IPS-18c (cell line): Measurements from ENCODE around the gene RPF1.
"Not testable (repeated sequence)": the region's sequence is repeated elsewhere in the genome, so short reads cannot be mapped to it uniquely, and the experiment has no call there.

Source experiments
- H3K4me3 ChIP-seq: 2 replicates; pipeline ENCODE4 v1.7.0; 2013; ENCODE audit warnings: low read depth, mild to moderate bottlenecking, low read length, moderate library complexity; ENCODE audit not compliant: insufficient read depth
- H3K9me3 ChIP-seq: one replicate; pipeline ENCODE4 v1.6.1; 2013; ENCODE audit warnings: mild to moderate bottlenecking, low read length, moderate library complexity; ENCODE audit not compliant: control insufficient read depth, insufficient read depth

The RPF1 gene

DNA sequence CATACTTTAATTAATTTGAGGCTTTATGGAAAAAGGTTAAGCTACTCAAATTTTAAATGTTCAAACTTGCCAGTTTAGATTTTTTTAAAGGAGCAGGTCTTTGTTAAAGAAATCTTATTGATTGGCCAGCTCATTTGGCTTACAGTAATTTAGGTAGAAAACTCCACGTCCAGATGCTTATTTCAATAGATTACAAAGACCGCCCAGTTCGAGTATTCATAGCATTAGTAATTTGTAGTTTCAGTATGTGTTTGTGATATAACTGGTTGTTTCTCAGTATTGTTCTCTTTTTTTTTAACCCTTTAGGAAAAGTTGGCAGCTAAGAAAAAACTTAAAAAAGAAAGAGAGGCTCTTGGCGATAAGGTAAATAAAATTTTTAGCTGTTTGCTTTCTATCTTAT, 1.6 kb downstream of the RPF1 start:
- no peak overlapping the region for H3K4me3 ChIP-seq

DNA sequence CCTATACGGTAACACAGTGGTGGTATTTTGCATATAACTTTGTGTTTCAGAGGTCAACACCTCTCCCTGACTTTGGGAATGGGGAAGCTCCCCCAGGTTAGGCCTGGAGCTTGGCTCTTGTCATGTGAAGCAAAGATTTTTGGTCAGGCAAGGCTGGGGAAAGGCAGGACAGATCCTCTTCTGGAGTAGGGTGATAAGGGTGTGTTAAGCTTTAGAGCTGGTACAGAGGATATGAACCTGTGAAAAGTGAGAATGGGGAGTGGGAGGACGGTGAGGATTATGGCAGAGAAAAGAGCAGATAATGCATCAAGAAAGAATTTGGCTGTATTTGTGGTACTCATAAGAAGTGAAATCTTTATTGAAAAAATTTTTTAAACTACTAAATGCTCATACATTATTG, 2.3 kb downstream of the RPF1 start:
- Histone ChIP-seq H3K9me3 (peaks cover 7% of the 10 kb centered on the region), H3K4me3 (no peak overlapping the region)

More for the DNA sequence above, 1.6 kb downstream of the RPF1 start:
- peaks cover 7% of the 10 kb centered on the region for H3K9me3 ChIP-seq

DNA sequence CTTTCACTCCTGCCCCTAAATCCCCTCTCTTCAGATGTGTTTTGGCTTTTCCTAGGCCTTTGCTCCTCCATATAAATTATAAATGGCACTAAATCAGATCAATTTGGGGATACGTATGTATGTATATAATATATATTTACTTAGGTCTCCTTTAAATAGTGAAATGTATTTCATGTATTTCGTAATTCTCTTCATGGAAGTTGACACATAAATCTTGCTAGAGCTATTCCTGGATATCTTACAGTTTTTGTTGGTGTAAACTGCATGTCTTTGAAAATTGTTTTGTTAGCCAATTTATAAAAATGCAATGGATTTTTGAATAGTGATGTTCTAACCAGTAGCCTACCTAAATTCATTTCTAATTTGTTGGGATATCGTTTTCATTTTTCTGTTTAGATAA, 9.0 kb downstream of the RPF1 start:
- no peaks in the 10 kb centered on the region for H3K9me3 ChIP-seq
- H3K4me3 ChIP-seq: no peak overlapping the region

- Histone ChIP-seq H3K9me3 (no peaks in the 10 kb centered on the region), H3K4me3 (no peak overlapping the region)
Measured at GRCh38 chr1:84489766-84490165, 10.7 kb downstream of the RPF1 start.

GRCh38 chr1:84492726-84493125, 13.7 kb downstream of the RPF1 start:
- no peaks in the 10 kb centered on the region for H3K9me3 ChIP-seq
- no peak overlapping the region for H3K4me3 ChIP-seq

- no peaks in the 10 kb centered on the region for H3K9me3 ChIP-seq
- H3K4me3 ChIP-seq: no peak overlapping the region
Measured at GRCh38 chr1:84493747-84494146, 14.7 kb downstream of the RPF1 start.

DNA sequence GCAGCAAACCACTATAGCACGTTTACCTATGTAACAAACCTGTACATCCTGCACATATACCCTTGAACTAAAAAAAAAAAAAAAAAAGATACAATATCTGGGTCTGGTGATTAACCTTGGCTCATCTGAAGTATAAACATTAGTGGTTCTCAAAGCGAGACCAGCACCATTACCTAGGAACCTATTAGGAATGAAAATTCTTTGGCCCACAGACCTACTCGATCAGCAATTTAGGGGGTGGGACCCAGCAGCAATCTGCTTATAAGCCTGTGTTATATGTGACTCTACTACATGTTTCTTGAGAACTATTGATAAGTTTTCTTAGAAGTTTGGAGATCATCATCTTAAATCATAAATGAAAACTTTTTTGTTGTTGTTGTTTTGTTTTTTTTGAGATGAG, 17.4 kb downstream of the RPF1 start:
- Histone ChIP-seq H3K9me3 (no peaks in the 10 kb centered on the region), H3K4me3 (no peak overlapping the region)

GRCh38 chr1:84497631-84498275, 18.7 kb downstream of the RPF1 start:
- Histone ChIP-seq H3K9me3 (no peaks in the 10 kb centered on the region), H3K4me3 (no peak overlapping the region)

DNA sequence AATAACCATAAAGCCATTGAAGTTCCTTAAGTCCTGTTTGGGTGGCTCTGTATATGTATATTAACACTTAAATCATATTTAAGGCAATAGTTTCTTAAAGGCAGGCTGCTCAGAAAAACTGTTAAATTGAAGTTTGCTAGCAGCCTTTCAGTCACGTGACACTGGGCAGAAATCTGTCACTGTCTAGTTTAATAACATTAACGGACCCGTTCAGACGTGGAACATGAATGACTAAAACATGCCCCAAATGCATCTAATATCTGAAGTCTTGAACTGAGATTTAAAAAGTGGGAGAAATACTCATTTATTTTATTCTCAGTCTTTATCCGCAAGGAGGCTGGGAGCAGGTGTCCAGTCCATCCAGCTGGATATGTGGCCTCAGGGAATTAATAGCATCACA, 23.9 kb downstream of the RPF1 start:
- Histone ChIP-seq H3K4me3 (no peak overlapping the region), H3K9me3 (peaks cover 2% of the 10 kb centered on the region)

- Histone ChIP-seq H3K4me3 (peak overlapping the region; percentile 91), H3K9me3 (peaks cover 2% of the 10 kb centered on the region)
Measured at GRCh38 chr1:84504580-84505492, 25.8 kb downstream of the RPF1 start.

DNA sequence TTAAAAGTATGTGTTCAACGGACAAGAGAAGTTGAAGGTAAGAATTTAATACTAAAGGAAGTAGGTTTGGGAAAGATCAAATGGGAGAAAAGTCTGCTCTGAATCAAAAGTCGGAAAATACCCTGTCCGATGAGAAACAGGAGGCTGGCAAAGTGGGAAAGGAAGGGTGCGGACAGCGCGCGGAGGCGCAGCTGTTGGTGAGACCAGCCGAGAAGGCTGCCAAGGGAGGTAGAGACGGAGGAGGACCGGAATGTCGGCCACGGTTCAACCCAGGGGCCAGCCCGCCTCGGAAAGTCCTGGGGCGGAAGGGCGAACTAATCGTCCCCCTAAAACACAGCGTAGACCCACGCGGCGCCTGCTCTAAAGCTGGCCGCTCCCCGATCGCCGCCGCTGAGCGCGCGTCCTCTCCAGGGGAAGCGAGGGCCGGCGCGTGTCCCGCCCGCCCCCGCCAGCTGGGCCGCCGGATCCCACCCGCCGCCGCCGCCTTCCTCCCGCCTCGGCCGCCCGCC, 26.5 kb downstream of the RPF1 start:
- Histone ChIP-seq H3K9me3 (peaks cover 2% of the 10 kb centered on the region), H3K4me3 (peak overlapping the region; percentile 91)

GRCh38 chr1:84506002-84506728, 27.1 kb downstream of the RPF1 start, which contains the start of the genes GNG5 and SPATA1:
GNG5 (minus strand) TSS chr1:84506581; CDS start chr1:84506091, 490 bp downstream.
SPATA1 (plus strand) TSS chr1:84506386; CDS start chr1:84516360, 9,974 bp downstream.
- Histone ChIP-seq H3K9me3 (peaks cover 2% of the 10 kb centered on the region), H3K4me3 (peak within 1 kb of the TSS; percentile 91)

DNA sequence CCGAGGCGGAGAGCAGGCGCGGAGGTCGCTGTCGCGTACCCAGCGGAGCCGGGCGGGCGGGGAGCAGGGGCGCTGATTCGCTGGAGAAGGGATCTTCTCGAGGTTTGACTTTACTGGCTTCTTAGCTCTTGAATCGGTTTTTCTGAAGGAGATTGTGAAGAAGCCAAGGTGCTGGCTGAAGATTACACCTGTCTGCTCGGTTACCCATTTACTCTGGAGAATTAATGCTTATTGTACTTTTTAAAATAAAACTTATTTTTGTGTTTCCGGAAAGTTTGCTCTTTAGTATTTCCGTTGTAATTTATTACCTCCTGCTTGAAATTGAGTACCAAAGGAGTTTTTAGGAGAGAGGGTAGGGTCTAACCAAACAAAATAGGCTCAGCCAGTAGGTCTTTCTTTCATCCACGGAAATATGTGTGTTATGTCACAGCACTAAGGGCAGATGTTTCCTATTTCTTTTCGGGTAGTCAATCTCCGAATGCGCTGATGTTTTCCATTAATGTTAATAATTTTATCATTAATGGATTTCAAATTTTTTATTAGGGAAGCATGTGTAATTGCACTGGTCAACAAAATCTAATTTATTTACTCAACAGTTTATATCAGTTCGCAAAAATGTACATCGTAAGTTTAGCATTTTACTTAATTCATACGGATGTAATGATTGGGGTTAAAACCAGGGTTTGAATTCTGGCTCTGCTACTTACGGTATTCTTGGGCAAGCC, 27.8 kb downstream of the RPF1 start:
- peak overlapping the region; percentile 91 for H3K4me3 ChIP-seq
- H3K9me3 ChIP-seq: peaks cover 2% of the 10 kb centered on the region

DNA sequence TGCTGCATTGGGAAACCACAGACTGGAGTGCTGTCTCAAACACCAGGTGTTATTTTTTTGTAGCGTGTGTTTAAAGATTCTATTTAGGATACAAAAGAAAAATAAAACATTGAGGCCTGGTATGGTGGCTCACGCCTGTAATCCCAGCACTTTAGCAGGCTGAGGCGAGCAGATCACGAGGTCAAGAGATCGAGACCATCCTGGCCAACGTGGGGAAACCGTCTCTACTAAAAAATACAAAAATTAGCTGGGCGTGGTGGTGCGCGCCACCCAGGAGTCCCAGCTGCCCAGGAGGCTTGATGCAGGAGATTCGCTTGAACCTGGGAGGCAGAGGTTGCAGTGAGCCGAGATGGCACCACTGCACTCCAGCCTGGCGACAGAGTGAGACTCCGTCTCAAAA, 28.8 kb downstream of the RPF1 start:
- not testable (repeated sequence) for H3K4me3 ChIP-seq, H3K9me3 ChIP-seq

DNA sequence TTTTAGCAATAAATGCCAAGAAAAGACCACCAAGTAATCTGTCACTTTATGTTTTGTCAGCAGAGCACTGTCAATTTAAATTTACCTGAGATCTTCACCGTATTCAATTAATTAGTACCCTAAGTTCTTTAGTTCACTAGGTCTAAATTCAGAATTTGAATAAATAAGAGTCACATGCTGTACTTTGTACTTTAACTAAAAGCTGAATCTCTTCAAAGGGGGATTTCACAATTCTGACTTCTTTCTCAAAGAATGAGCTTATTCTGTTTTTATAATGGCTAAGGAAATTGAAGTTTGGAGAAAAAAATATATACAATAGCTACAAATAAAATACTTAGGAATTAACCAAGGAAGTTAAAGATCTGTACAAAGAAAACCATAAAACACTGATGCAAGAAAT, 29.4 kb downstream of the RPF1 start:
- H3K4me3 ChIP-seq: no peak overlapping the region
- H3K9me3 ChIP-seq: peaks cover 2% of the 10 kb centered on the region

GRCh38 chr1:84509029-84509428, 30.0 kb downstream of the RPF1 start:
- Histone ChIP-seq H3K9me3 (peaks cover 2% of the 10 kb centered on the region), H3K4me3 (no peak overlapping the region)

DNA sequence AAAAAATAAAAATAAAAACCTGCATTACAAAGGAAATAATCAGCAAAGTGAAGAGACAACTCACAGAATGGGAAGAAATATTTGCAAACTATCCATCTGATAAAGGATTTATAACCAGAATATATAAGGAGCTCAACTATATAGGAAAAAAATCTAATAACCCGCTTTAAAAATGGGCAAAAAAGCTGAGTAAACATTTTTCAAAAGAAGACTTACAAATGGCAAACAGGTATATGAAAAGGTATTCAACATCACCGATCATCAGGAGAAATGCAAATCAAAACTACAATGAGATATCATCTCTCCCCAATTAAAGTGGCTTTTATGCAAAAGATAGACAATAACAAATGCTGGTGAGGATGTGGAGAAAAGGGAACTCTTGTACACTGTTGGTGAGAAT, 31.1 kb downstream of the RPF1 start:
- H3K9me3 ChIP-seq: peaks cover 2% of the 10 kb centered on the region
- H3K4me3 ChIP-seq: no peak overlapping the region
